ENCODE data around the gene RPS21.

The RPS21 gene

DNA sequence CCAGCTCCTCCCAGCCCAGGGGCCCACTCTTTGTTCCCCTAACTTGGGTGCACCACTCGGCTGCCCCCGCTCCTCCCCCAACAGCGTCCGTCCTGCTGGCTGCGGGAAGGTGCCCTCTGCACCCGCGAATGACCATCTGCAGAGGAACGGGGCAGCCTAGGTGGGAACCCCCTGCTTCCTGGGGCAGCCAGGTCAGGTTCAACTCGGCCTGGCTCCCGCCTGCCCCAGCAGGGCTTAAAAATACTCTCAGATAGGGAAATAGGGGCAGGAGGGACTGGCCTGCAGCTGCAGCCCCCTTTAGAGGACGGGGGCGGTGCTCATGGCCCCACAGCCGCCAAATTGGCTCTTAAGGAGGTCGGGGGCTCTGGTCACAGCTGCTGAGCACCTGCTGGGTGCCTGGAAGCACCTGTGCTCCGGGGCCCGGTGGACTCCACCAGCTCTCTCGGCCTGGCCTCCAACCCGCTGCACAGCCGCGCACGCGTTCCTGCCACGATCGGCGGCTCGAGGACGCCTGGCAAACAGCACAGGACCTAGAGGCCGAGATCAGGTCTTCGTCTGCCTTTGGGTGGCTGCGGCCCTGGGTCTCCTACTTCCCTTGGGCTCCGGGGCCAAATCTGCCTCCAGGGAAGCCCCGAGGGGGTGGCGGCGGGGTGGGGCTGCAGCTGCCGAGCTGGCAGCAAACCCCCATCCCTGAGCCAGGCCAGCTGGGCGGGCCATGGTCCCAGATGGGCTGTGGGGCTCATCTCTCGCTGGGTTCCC is 19.1 kb upstream of the RPS21 start:
- H2BK15ac ChIP-seq (ENCODE audit: low read depth, poor library complexity, severe bottlenecking), result peak overlapping the region; percentile 97
- peaks cover 0 to 3% of the 10 kb centered on the region in 2 experiments for H3K27me3 ChIP-seq (ENCODE audit: control insufficient read depth in 1 of 2, insufficient read depth in 1 of 2, low read length in 2 of 2)
- H4K91ac ChIP-seq (ENCODE audit: low read length), result peak overlapping the region; percentile 94
- peak overlapping the region; percentile 53 to 80 for H3K4me3 ChIP-seq (ENCODE audit: insufficient read depth in 1 of 2, low read depth in 1 of 2, low read length in 2 of 2)
- no peak for DNase-seq
- peak overlapping the region in 1 of 2 experiments; percentile 2 for H3K14ac ChIP-seq (ENCODE audit: low read length in 2 of 2)
- H2BK120ac ChIP-seq (ENCODE audit: low read depth, low read length), result peak overlapping the region; percentile 90
- peak overlapping the region; percentile 80 for H3K4me2 ChIP-seq (ENCODE audit: low read length, poor library complexity, severe bottlenecking)
- peak overlapping the region; percentile 28 for H2AK5ac ChIP-seq (ENCODE audit: low read length, severe bottlenecking)
- peak overlapping the region; percentile 44 to 90 for H3K18ac ChIP-seq (ENCODE audit: low read depth in 1 of 2, low read length in 2 of 2)
- H3K4me1 ChIP-seq (ENCODE audit: control insufficient read depth, insufficient read depth, low read depth, low read length), result peaks cover 80% of the 10 kb centered on the region
- H3K9ac ChIP-seq (ENCODE audit: low read length), result peak overlapping the region; percentile 8
- no peak overlapping the region for H2AFZ ChIP-seq (ENCODE audit: low read depth, low read length)
- H3K23ac ChIP-seq (ENCODE audit: low read length in 2 of 2), result no peak overlapping the region
- H2BK5ac ChIP-seq (ENCODE audit: low read depth, low read length, poor library complexity, severe bottlenecking), result peak overlapping the region; percentile 96
- no peaks in the 10 kb centered on the region for H3K9me3 ChIP-seq (ENCODE audit: control insufficient read depth, low read length)
- peak overlapping the region; percentile 54 for H4K8ac ChIP-seq (ENCODE audit: low read length)
- WGBS, result 6% methylated on average over 37 of the region's 37 CpGs
- peak overlapping the region; percentile 42 to 77 for H3K4ac ChIP-seq (ENCODE audit: low read depth in 1 of 2, low read length in 2 of 2)
- H3K36me3 ChIP-seq (ENCODE audit: control insufficient read depth in 1 of 2, insufficient read depth in 2 of 2, low read depth in 1 of 2, low read length in 2 of 2), result peaks cover 0 to 26% of the 10 kb centered on the region in 2 experiments
- H2BK12ac ChIP-seq (ENCODE audit: low read length in 2 of 2), result peak overlapping the region; percentile 49 to 66
- no peaks in the 10 kb centered on the region for H3K79me1 ChIP-seq (replicated peaks; ENCODE audit: low read length, poor library complexity, severe bottlenecking)
- H3K27ac ChIP-seq (ENCODE audit: low read length, poor library complexity, severe bottlenecking), result peak overlapping the region; percentile 93

DNA sequence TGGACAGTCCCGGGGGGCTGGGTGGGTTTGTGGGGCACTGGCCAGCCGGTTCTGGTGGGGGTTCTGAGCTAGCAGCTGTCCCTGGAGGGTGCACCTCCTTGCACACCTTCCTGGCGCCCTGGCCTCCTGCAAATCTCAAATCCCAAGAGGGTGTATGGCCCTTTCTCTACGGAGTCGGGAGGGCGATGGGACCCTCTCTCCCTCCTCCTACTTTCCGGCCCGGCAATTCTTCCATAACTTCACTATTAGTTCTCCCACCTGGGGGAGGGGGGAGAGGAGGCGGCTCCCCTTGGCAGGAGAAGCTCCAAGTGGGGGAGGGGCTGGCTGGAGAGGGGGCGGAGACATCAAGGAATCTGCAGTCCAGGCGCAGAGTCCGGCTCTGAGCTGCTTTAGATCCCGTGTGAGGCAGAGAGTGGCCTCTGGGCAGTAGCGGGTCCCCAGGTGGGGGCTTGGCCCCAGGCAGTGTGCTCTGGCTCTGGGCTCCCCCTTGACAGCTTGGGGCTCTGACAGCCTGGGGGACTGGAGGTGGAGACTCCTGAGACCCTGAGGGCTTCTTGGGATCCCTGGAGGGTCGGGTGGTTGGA is 18.4 kb upstream of the RPS21 start:
- Histone ChIP-seq H2AFZ (ENCODE audit: low read depth, low read length) (no peak overlapping the region), H3K4me2 (ENCODE audit: low read length, poor library complexity, severe bottlenecking) (peak overlapping the region; percentile 80), H3K27ac (ENCODE audit: low read length, poor library complexity, severe bottlenecking) (peak overlapping the region; percentile 93), H2AK5ac (ENCODE audit: low read length, severe bottlenecking) (peak overlapping the region; percentile 86), H3K4me1 (ENCODE audit: control insufficient read depth, insufficient read depth, low read depth, low read length) (peaks cover 73% of the 10 kb centered on the region), H3K9me3 (ENCODE audit: control insufficient read depth, low read length) (no peaks in the 10 kb centered on the region), H3K18ac (ENCODE audit: low read depth in 1 of 2, low read length in 2 of 2) (peak overlapping the region; percentile 44 to 90), H4K91ac (ENCODE audit: low read length) (peak overlapping the region; percentile 94), H3K9ac (ENCODE audit: low read length) (peak overlapping the region; percentile 57), H4K8ac (ENCODE audit: low read length) (peak overlapping the region; percentile 54), H3K36me3 (ENCODE audit: control insufficient read depth in 1 of 2, insufficient read depth in 2 of 2, low read depth in 1 of 2, low read length in 2 of 2) (peaks cover 0 to 21% of the 10 kb centered on the region in 2 experiments), H2BK15ac (ENCODE audit: low read depth, poor library complexity, severe bottlenecking) (peak overlapping the region; percentile 97), H3K4me3 (ENCODE audit: insufficient read depth in 1 of 2, low read depth in 1 of 2, low read length in 2 of 2) (peak overlapping the region in 1 of 2 experiments; percentile 5), H3K4ac (ENCODE audit: low read depth in 1 of 2, low read length in 2 of 2) (peak overlapping the region; percentile 42 to 85), H3K79me1 (replicated peaks; ENCODE audit: low read length, poor library complexity, severe bottlenecking) (no peaks in the 10 kb centered on the region), H2BK5ac (ENCODE audit: low read depth, low read length, poor library complexity, severe bottlenecking) (peak overlapping the region; percentile 96), H3K14ac (ENCODE audit: low read length in 2 of 2) (no peak overlapping the region), H2BK12ac (ENCODE audit: low read length in 2 of 2) (peak overlapping the region; percentile 49 to 66), H3K27me3 (ENCODE audit: control insufficient read depth in 1 of 2, insufficient read depth in 1 of 2, low read length in 2 of 2) (peaks cover 0 to 3% of the 10 kb centered on the region in 2 experiments), H3K23ac (ENCODE audit: low read length in 2 of 2) (no peak overlapping the region), H2BK120ac (ENCODE audit: low read depth, low read length) (peak overlapping the region; percentile 90)
- 7% methylated on average over 8 of the region's 15 CpGs for WGBS
- DNase-seq, result no peak

DNA sequence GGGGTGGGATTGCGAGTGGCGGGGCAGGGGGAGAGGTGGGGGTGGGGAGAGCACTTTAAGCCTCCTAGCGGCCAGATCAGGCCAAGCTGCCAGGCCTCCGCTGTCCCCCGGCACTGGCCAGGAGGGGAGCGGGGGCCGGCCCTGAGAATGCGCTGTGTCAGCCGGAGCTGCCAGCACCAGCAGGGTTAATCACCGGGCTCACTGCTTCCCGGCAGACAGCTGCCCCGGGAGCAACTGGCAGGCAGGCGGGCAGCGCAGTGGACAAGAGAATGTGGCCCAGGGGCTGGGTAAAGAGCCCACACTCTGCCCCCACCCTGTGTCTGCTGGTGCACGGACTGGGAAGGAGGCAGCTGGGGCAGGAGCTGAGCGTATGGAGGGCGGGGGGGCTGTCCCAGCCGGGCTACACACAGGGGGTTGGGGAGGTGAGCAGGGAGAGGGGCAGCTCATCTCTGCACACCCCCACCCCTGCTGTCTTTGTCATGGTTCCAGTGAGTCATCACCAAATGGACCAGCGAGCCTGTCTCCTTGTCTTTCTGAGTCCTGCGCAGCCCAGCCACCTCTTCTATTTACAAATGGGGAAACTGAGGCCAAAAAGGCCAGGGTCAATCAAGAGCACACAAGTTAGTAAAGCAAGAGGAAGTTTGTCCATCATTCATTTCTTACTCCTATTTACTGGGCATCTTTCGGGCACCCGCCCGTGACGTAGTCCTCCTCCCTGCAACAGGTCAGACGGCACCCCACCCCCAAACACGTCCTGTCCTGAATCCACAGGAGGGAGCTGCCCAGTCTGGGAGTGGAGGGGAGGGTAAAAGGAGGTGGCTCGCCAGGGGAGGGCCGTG is 17.7 kb upstream of the RPS21 start:
- Histone ChIP-seq H2BK15ac (ENCODE audit: low read depth, poor library complexity, severe bottlenecking) (peak overlapping the region; percentile 97), H3K4ac (ENCODE audit: low read depth in 1 of 2, low read length in 2 of 2) (peak overlapping the region; percentile 79 to 84), H2AFZ (ENCODE audit: low read depth, low read length) (peak overlapping the region; percentile 5)

More for the DNA sequence above, 17.7 kb upstream of the RPS21 start:
- no peaks in the 10 kb centered on the region for H3K9me3 ChIP-seq (ENCODE audit: control insufficient read depth, low read length)
- peak overlapping the region; percentile 77 to 96 for H3K18ac ChIP-seq (ENCODE audit: low read depth in 1 of 2, low read length in 2 of 2)
- H3K14ac ChIP-seq (ENCODE audit: low read length in 2 of 2), result peak overlapping the region in 1 of 2 experiments; percentile 66
- H3K79me1 ChIP-seq (replicated peaks; ENCODE audit: low read length, poor library complexity, severe bottlenecking), result no peaks in the 10 kb centered on the region
- H3K27ac ChIP-seq (ENCODE audit: low read length, poor library complexity, severe bottlenecking), result peak overlapping the region; percentile 93
- peak overlapping the region; percentile 11 to 56 for H3K4me3 ChIP-seq (ENCODE audit: insufficient read depth in 1 of 2, low read depth in 1 of 2, low read length in 2 of 2)
- peak overlapping the region; percentile 22 to 97 for H2BK12ac ChIP-seq (ENCODE audit: low read length in 2 of 2)
- peaks cover 71% of the 10 kb centered on the region for H3K4me1 ChIP-seq (ENCODE audit: control insufficient read depth, insufficient read depth, low read depth, low read length)
- peak overlapping the region; percentile 89 for H4K8ac ChIP-seq (ENCODE audit: low read length)
- H3K23ac ChIP-seq (ENCODE audit: low read length in 2 of 2), result peak overlapping the region in 1 of 2 experiments; percentile 63
- H2BK120ac ChIP-seq (ENCODE audit: low read depth, low read length), result peak overlapping the region; percentile 90
- H3K4me2 ChIP-seq (ENCODE audit: low read length, poor library complexity, severe bottlenecking), result peak overlapping the region; percentile 80
- H3K27me3 ChIP-seq (ENCODE audit: control insufficient read depth in 1 of 2, insufficient read depth in 1 of 2, low read length in 2 of 2), result peaks cover 0 to 3% of the 10 kb centered on the region in 2 experiments
- peak overlapping the region; percentile 96 for H2AK5ac ChIP-seq (ENCODE audit: low read length, severe bottlenecking)
- H3K36me3 ChIP-seq (ENCODE audit: control insufficient read depth in 1 of 2, insufficient read depth in 2 of 2, low read depth in 1 of 2, low read length in 2 of 2), result peaks cover 0 to 16% of the 10 kb centered on the region in 2 experiments
- H2BK5ac ChIP-seq (ENCODE audit: low read depth, low read length, poor library complexity, severe bottlenecking), result peak overlapping the region; percentile 96
- DNase-seq, result peak; percentile 79
- H4K91ac ChIP-seq (ENCODE audit: low read length), result peak overlapping the region; percentile 71
- WGBS, result 18% methylated on average over 25 of the region's 28 CpGs
- peak overlapping the region; percentile 57 for H3K9ac ChIP-seq (ENCODE audit: low read length)

Data from mesenchymal stem cell (in vitro differentiated cells and primary cell).